Mucosa of descending colon (tissue), 3 donors: ENCODE data around the gene GPR119. TPM values are rescaled to one million over a fixed set of nuclear protein-coding genes. Genes with fewer than 3 reads are reported as not detected.
A peak's percentile ranks its signal among the peaks of the same experiment; 100 is the strongest.

Source experiments
- ATAC-seq: fragments of 200-7000 bp; cut with Tn5 transposase; one replicate; pipeline ENCODE4 v1.9.1; 2020; ENCODE audit warnings: mild to moderate bottlenecking, moderate library complexity
- DNase-seq, 3 donors: peaks; one replicate each; pipeline ENCODE4 v3.0.0-alpha.2; 2020
- H3K36me3 ChIP-seq: fragments of 200-600 bp; one replicate; pipeline ENCODE4 v1.8.0; 2021; ENCODE audit warnings: low read depth, mild to moderate bottlenecking
- H3K4me1 ChIP-seq: fragments of 200-600 bp; one replicate; pipeline ENCODE4 v1.8.0; 2021; ENCODE audit warnings: low read depth, mild to moderate bottlenecking
- H3K4me3 ChIP-seq: fragments of 200-600 bp; one replicate; pipeline ENCODE4 v1.8.0; 2021; ENCODE audit warnings: mild to moderate bottlenecking
- H3K9me3 ChIP-seq: fragments of 200-600 bp; one replicate; pipeline ENCODE4 v1.8.0; 2021; ENCODE audit warnings: mild to moderate bottlenecking
- CTCF ChIP-seq: fragments of 200-600 bp; IDR thresholded peaks from one replicate; pipeline ENCODE4 v1.8.0; 2022; ENCODE audit warnings: antibody characterized with exemption, mild to moderate bottlenecking
- intact Hi-C, 2 donors: fragments of 100-400 bp; cut with DNase I in 1 of 2; cut with micrococcal nuclease in 1 of 2; formaldehyde crosslinking; loops; one replicate each; pipeline versions ENCODE4 v1.11.0 to v1.11.1; 2022; cut with DNase I, micrococcal nuclease
- total RNA-seq, 3 donors: library from RNA; stranded (reverse); fragmentation: NEBNext Ultra II Directional in 2 of 3; extraction: Animal tissue kit (Norgen Biotek cat#: 25700) in 2 of 3; gene quantifications; one replicate each; pipeline versions ENCODE4 v1.2.1 to v1.2.4, GENCODE V29; 2021 to 2023
- donor health status: DM: no; HTN: no; CAD: no; lungs with moderate emphysema.
- donor health status: DM: no; HTN: no; CAD: no.
- donor health status: DM: no; HTN: yes; CAD: no.

The GPR119 gene
- total RNA-seq, 3 donors from 2014 or later = 0.29 TPM; not detected in 2

GRCh38 chrX:130416785-130417184 is 31.3 kb upstream of the GPR119 start:
- no peak for ATAC-seq
- intact Hi-C loops = no loop called here
- no peak for TF ChIP-seq CTCF
- Histone ChIP-seq H3K4me1 (no peaks in the 10 kb centered on the region), H3K36me3 (no peaks in the 10 kb centered on the region), H3K4me3 (no peak overlapping the region), H3K9me3 (no peaks in the 10 kb centered on the region)
- no peak for DNase-seq

- ATAC-seq (no peak), DNase-seq (no peak)
- Histone ChIP-seq H3K4me3 (no peak overlapping the region), H3K36me3 (no peaks in the 10 kb centered on the region), H3K9me3 (no peaks in the 10 kb centered on the region), H3K4me1 (no peaks in the 10 kb centered on the region)
- no peak for TF ChIP-seq CTCF
- intact Hi-C loops = no loop called here
Observed at GRCh38 chrX:130415201-130415600, 29.7 kb upstream of the GPR119 start.

- H3K4me1 ChIP-seq = no peaks in the 10 kb centered on the region
- no peaks in the 10 kb centered on the region for H3K36me3 ChIP-seq
- no peaks in the 10 kb centered on the region for H3K9me3 ChIP-seq
- TF ChIP-seq CTCF = no peak
- DNase-seq = no peak
- ATAC-seq = no peak
- H3K4me3 ChIP-seq = no peak overlapping the region
- intact Hi-C loops = no loop called here
Observed at GRCh38 chrX:130414800-130415199, 29.3 kb upstream of the GPR119 start.

GRCh38 chrX:130413415-130413814 is 27.9 kb upstream of the GPR119 start:
- no peak for TF ChIP-seq CTCF
- no peak for ATAC-seq
- Histone ChIP-seq H3K36me3 (no peaks in the 10 kb centered on the region), H3K4me3 (no peak overlapping the region), H3K4me1 (no peaks in the 10 kb centered on the region), H3K9me3 (no peaks in the 10 kb centered on the region)
- intact Hi-C loops = no loop called here
- DNase-seq = no peak

GRCh38 chrX:130402208-130402684 is 16.8 kb upstream of the GPR119 start:
- H3K4me3 ChIP-seq = peak overlapping the region; percentile 28
- no peak for DNase-seq
- peak; percentile 45 for ATAC-seq
- no peaks in the 10 kb centered on the region for H3K36me3 ChIP-seq
- peaks cover 7% of the 10 kb centered on the region for H3K4me1 ChIP-seq
- no peak for TF ChIP-seq CTCF
- no peaks in the 10 kb centered on the region for H3K9me3 ChIP-seq
- intact Hi-C loops = no loop called here
